Neural cell (in vitro differentiated cells): ENCODE measurements around the gene ITGAE.

Experiments
- EP300 ChIP-seq: fragments of 450-650 bp; conservative IDR thresholded peaks from 2 replicates; pipeline ENCODE4 v1.6.1; 2014; ENCODE audit warnings: antibody characterized with exemption, mild to moderate bottlenecking, moderate library complexity; ENCODE audit not compliant: poor library complexity, severe bottlenecking
- EZH2 ChIP-seq: fragments of 200-600, 300-800 bp; shearing (Covaris generic), sonication (generic); IDR thresholded peaks from 2 replicates; pipeline ENCODE4 v1.6.1; 2014; ENCODE audit warnings: antibody characterized with exemption, low read length, borderline replicate concordance, mild to moderate bottlenecking; ENCODE audit not compliant: insufficient read depth, poor library complexity, severe bottlenecking
- MXI1 ChIP-seq: fragments of 450-650 bp; conservative IDR thresholded peaks from 2 replicates; pipeline ENCODE4 v1.6.1; 2014; ENCODE audit warnings: antibody characterized with exemption, mild to moderate bottlenecking; ENCODE audit not compliant: poor library complexity, severe bottlenecking
- POLR2AphosphoS5 ChIP-seq: IDR thresholded peaks from 2 replicates; pipeline ENCODE4 v1.6.1; 2012
- RAD21 ChIP-seq: fragments of 450-650 bp; conservative IDR thresholded peaks from 2 replicates; pipeline ENCODE4 v1.6.1; 2014; ENCODE audit warnings: antibody characterized with exemption, mild to moderate bottlenecking, moderate library complexity
- SMC3 ChIP-seq: fragments of 450-650 bp; conservative IDR thresholded peaks from 2 replicates; pipeline ENCODE4 v1.6.1; 2014; ENCODE audit warnings: antibody characterized with exemption, mild to moderate bottlenecking, moderate library complexity; ENCODE audit not compliant: poor library complexity
- TF ChIP-seq, protein P1 (sequence below): fragments of 450-650 bp; IDR thresholded peaks from 2 replicates; pipeline ENCODE4 v1.5.1; 2014; ENCODE audit warnings: antibody characterized with exemption, mild to moderate bottlenecking, moderate library complexity; ENCODE audit not compliant: poor library complexity, severe bottlenecking
- TF ChIP-seq, protein P2 (sequence below): IDR thresholded peaks from 2 replicates; pipeline ENCODE4 v1.6.1; 2012; ENCODE audit warnings: borderline replicate concordance

DNA sequence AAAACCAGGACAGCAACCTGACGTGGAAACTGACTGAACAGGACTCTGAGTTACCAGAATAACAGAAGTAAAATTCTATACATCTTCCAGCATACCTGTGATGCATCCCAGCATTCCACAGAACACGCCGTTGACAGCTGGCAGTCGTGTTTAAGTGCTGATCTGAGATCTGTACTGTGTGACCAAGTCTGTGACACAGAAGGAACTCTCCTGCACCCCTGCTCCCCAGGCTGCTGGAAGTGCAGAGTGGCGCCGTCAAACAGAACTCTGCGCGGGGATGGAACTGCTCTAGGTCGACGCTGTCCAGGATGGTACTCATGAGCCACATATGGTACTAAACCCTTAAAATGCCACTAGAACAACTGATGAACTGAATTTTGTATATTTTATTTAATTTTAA is 804 bp upstream of the ITGAE start:
- TF ChIP-seq, protein P1, sequence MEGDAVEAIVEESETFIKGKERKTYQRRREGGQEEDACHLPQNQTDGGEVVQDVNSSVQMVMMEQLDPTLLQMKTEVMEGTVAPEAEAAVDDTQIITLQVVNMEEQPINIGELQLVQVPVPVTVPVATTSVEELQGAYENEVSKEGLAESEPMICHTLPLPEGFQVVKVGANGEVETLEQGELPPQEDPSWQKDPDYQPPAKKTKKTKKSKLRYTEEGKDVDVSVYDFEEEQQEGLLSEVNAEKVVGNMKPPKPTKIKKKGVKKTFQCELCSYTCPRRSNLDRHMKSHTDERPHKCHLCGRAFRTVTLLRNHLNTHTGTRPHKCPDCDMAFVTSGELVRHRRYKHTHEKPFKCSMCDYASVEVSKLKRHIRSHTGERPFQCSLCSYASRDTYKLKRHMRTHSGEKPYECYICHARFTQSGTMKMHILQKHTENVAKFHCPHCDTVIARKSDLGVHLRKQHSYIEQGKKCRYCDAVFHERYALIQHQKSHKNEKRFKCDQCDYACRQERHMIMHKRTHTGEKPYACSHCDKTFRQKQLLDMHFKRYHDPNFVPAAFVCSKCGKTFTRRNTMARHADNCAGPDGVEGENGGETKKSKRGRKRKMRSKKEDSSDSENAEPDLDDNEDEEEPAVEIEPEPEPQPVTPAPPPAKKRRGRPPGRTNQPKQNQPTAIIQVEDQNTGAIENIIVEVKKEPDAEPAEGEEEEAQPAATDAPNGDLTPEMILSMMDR, result no peak
- TF ChIP-seq RAD21 (no peak), POLR2AphosphoS5 (no peak), EZH2 (no peak), EP300 (no peak), SMC3 (no peak), MXI1 (no peak)
- TF ChIP-seq, protein P2, sequence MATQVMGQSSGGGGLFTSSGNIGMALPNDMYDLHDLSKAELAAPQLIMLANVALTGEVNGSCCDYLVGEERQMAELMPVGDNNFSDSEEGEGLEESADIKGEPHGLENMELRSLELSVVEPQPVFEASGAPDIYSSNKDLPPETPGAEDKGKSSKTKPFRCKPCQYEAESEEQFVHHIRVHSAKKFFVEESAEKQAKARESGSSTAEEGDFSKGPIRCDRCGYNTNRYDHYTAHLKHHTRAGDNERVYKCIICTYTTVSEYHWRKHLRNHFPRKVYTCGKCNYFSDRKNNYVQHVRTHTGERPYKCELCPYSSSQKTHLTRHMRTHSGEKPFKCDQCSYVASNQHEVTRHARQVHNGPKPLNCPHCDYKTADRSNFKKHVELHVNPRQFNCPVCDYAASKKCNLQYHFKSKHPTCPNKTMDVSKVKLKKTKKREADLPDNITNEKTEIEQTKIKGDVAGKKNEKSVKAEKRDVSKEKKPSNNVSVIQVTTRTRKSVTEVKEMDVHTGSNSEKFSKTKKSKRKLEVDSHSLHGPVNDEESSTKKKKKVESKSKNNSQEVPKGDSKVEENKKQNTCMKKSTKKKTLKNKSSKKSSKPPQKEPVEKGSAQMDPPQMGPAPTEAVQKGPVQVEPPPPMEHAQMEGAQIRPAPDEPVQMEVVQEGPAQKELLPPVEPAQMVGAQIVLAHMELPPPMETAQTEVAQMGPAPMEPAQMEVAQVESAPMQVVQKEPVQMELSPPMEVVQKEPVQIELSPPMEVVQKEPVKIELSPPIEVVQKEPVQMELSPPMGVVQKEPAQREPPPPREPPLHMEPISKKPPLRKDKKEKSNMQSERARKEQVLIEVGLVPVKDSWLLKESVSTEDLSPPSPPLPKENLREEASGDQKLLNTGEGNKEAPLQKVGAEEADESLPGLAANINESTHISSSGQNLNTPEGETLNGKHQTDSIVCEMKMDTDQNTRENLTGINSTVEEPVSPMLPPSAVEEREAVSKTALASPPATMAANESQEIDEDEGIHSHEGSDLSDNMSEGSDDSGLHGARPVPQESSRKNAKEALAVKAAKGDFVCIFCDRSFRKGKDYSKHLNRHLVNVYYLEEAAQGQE, result no peak
